PC-3 (cell line): Measurements from ENCODE around the gene TSHZ2. TPM values are rescaled to one million over a fixed set of nuclear protein-coding genes. Genes with fewer than 3 reads are reported as not detected.

Experiments
- ATAC-seq: fragments of 200-7000 bp; cut with Tn5 transposase; 2 replicates; pipeline ENCODE4 v1.9.1; 2020; ENCODE audit warnings: mild to moderate bottlenecking, moderate library complexity
- BruUV-seq: library from RNA; stranded (reverse); fragments of 400-500 nt; replicated peaks from 2 replicates; lab custom pipeline; 2021; lab: Mats Ljungman, UMichigan
- CTCF ChIA-PET: fragments of 300-600 bp; sonication (Branson Sonifier 250); formaldehyde crosslinking; loops from one replicate; lab custom pipeline; 2022; ENCODE audit warnings: antibody characterized with exemption; lab: Charles Lee
- POLR2A ChIA-PET: fragments of 300-600 bp; sonication (Branson Sonifier 250); formaldehyde crosslinking; loops from one replicate; lab custom pipeline; 2022; ENCODE audit warnings: antibody characterized with exemption; ENCODE audit not compliant: unreplicated experiment; lab: Charles Lee
- DNase-seq: peaks from one replicate; pipeline ENCODE4 v3.0.0-alpha.2; 2015
- H2AFZ ChIP-seq: fragments of 300-600 bp; sonication (generic); 2 replicates; pipeline ENCODE4 v1.6.0; 2016; ENCODE audit warnings: antibody characterized with exemption, low read length
- H3F3A ChIP-seq: fragments of 300-600 bp; sonication (generic); one replicate; pipeline ENCODE4 v1.6.0; 2017; ENCODE audit warnings: antibody characterized with exemption, low read length, control low read depth, mild to moderate bottlenecking; ENCODE audit not compliant: unreplicated experiment
- H3K27ac ChIP-seq: fragments of 300-600 bp; sonication (generic); 2 replicates; pipeline ENCODE4 v1.5.1; 2016; ENCODE audit warnings: mild to moderate bottlenecking, low read length
- H3K27me3 ChIP-seq: fragments of 300-600 bp; sonication (generic); 2 replicates; pipeline ENCODE4 v1.6.1; 2016; ENCODE audit warnings: low read length, mixed read lengths
- H3K36me3 ChIP-seq: fragments of 300-600 bp; sonication (generic); 2 replicates; pipeline ENCODE4 v1.6.1; 2016; ENCODE audit warnings: low read depth, mixed run types, low read length, mixed read lengths
- H3K4me1 ChIP-seq: fragments of 300-600 bp; sonication (generic); 2 replicates; pipeline ENCODE4 v1.5.1; 2016; ENCODE audit warnings: low read length; ENCODE audit not compliant: insufficient read depth
- H3K4me2 ChIP-seq: fragments of 300-600 bp; sonication (generic); 2 replicates; pipeline ENCODE4 v1.6.0; 2016; ENCODE audit warnings: low read length
- H3K4me3 ChIP-seq: fragments of 300-600 bp; sonication (generic); 2 replicates; pipeline ENCODE4 v1.5.1; 2016; ENCODE audit warnings: mild to moderate bottlenecking, low read length, mixed read lengths
- H3K79me2 ChIP-seq: fragments of 300-600 bp; sonication (generic); 2 replicates; pipeline ENCODE4 v1.6.1; 2017; ENCODE audit warnings: low read length, mixed read lengths
- H3K9ac ChIP-seq: fragments of 300-600 bp; sonication (generic); 2 replicates; pipeline ENCODE4 v1.6.0; 2016; ENCODE audit warnings: mild to moderate bottlenecking, low read length
- H3K9me2 ChIP-seq: fragments of 300-600 bp; sonication (generic); replicated peaks from 2 replicates; pipeline ENCODE4 v1.6.1; 2016; ENCODE audit warnings: mixed run types, low read length, mixed read lengths
- H3K9me3 ChIP-seq: fragments of 300-600 bp; sonication (generic); 2 replicates; pipeline ENCODE4 v1.6.1; 2016; ENCODE audit warnings: low read length, mixed read lengths
- H4K20me1 ChIP-seq: fragments of 300-600 bp; sonication (generic); 2 replicates; pipeline ENCODE4 v1.6.1; 2016; ENCODE audit warnings: low read length, mixed read lengths
- EZH2 ChIP-seq: fragments of 300-600 bp; sonication (generic); IDR thresholded peaks from one replicate; pipeline ENCODE4 v1.6.1; 2017; ENCODE audit warnings: antibody characterized with exemption, mild to moderate bottlenecking, low read length; ENCODE audit not compliant: unreplicated experiment
- EZH2phosphoT487 ChIP-seq: fragments of 300-600 bp; sonication (generic); IDR thresholded peaks from 2 replicates; pipeline ENCODE4 v1.6.1; 2018; ENCODE audit warnings: mild to moderate bottlenecking, antibody characterized with exemption, low read length, borderline replicate concordance
- intact Hi-C: fragments of 100-400 bp; cut with micrococcal nuclease; formaldehyde crosslinking; loops from 2 replicates; pipeline ENCODE4 v1.9.0; 2023
- total RNA-seq: library from RNA; depleted of rRNA; stranded (reverse); fragments of >200 nt; gene quantifications from 2 replicates; pipeline ENCODE4 v1.2.3, GENCODE V29; 2014
- TF ChIP-seq, protein P1 (sequence below): fragments of 300-600 bp; sonication (generic); conservative IDR thresholded peaks from 2 replicates; pipeline ENCODE4 v1.5.1; 2017; ENCODE audit warnings: antibody characterized with exemption, low read depth, mild to moderate bottlenecking, low read length

The TSHZ2 gene
- total RNA-seq, 1 experiment from 2014 or later = not detected

DNA sequence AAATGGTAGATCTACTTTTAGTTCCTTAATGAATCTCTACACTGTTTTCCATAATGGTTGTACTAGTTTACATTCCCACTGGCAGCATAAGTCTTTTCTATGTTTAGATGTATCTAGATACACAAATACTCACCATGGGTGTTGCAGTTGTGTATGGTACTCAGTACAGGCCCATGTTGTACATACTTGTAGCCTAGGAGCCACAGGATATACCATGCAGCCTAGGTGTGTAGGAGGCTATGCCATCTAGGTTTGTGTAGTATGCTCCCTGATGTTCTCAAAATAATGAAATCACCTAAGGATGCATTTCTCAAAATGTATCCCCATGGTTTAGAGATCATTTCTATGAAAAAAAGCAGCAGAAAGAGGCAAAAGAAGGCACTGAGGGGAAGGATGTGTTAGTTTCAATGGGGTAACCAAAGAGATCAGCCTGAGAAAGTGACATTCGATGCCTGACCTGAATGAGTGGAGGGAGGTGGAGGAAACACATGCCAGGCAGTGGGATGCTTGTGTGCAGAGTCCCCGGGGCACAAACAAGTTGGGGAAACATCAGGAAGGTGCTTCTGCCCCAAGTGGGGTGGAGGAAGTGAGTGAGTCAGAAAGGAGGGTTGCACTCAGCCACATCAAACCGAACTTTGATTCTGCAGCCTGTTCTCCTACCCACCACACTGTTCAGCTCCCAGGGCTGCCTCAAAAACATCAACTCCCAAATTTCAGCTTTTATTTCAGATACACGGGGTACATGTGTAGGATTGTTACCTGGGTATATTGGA, 430.3 kb downstream of the TSHZ2 start:
- Histone ChIP-seq H3K27me3 (peaks cover 45% of the 10 kb centered on the region), H3K27ac (no peak overlapping the region), H3K9me2 (no peaks in the 10 kb centered on the region), H3K79me2 (no peaks in the 10 kb centered on the region), H3K36me3 (no peaks in the 10 kb centered on the region), H3K4me2 (no peak overlapping the region), H3K9ac (no peak overlapping the region), H3K4me3 (no peak overlapping the region), H3K9me3 (no peaks in the 10 kb centered on the region), H3F3A (no peaks in the 10 kb centered on the region), H2AFZ (no peak overlapping the region), H4K20me1 (no peaks in the 10 kb centered on the region), H3K4me1 (no peaks in the 10 kb centered on the region)
- intact Hi-C loops = no loop called here
- DNase-seq (no peak), ATAC-seq (no peak)
- POLR2A ChIA-PET = no interaction called here
- TF ChIP-seq, protein P1, sequence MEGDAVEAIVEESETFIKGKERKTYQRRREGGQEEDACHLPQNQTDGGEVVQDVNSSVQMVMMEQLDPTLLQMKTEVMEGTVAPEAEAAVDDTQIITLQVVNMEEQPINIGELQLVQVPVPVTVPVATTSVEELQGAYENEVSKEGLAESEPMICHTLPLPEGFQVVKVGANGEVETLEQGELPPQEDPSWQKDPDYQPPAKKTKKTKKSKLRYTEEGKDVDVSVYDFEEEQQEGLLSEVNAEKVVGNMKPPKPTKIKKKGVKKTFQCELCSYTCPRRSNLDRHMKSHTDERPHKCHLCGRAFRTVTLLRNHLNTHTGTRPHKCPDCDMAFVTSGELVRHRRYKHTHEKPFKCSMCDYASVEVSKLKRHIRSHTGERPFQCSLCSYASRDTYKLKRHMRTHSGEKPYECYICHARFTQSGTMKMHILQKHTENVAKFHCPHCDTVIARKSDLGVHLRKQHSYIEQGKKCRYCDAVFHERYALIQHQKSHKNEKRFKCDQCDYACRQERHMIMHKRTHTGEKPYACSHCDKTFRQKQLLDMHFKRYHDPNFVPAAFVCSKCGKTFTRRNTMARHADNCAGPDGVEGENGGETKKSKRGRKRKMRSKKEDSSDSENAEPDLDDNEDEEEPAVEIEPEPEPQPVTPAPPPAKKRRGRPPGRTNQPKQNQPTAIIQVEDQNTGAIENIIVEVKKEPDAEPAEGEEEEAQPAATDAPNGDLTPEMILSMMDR = no peak
- TF ChIP-seq EZH2phosphoT487 (no peak), EZH2 (no peak)
- CTCF ChIA-PET = no interaction called here
- no TSS peak for BruUV-seq

- ATAC-seq (no peak), DNase-seq (no peak)
- H3K9ac ChIP-seq = no peak overlapping the region
- no peaks in the 10 kb centered on the region for H4K20me1 ChIP-seq
- H3K79me2 ChIP-seq = no peaks in the 10 kb centered on the region
- no TSS peak for BruUV-seq
- no peak overlapping the region for H3K27ac ChIP-seq
- H3K9me3 ChIP-seq = no peaks in the 10 kb centered on the region
- CTCF ChIA-PET = no interaction called here
- intact Hi-C loops = no loop called here
- H3K4me1 ChIP-seq = no peaks in the 10 kb centered on the region
- POLR2A ChIA-PET = no interaction called here
- no peaks in the 10 kb centered on the region for H3K9me2 ChIP-seq
- H3K4me3 ChIP-seq = no peak overlapping the region
- no peak overlapping the region for H2AFZ ChIP-seq
- no peak overlapping the region for H3K4me2 ChIP-seq
- H3K27me3 ChIP-seq = peaks cover 48% of the 10 kb centered on the region
- no peaks in the 10 kb centered on the region for H3F3A ChIP-seq
- H3K36me3 ChIP-seq = no peaks in the 10 kb centered on the region
- TF ChIP-seq EZH2 = no peak
- no peak for TF ChIP-seq EZH2phosphoT487
- TF ChIP-seq, protein P1 = no peak
Observed at GRCh38 chr20:53403029-53403428, 430.9 kb downstream of the TSHZ2 start.

- Histone ChIP-seq H3K79me2 (no peaks in the 10 kb centered on the region), H3K4me1 (no peaks in the 10 kb centered on the region), H3K4me3 (no peak overlapping the region), H3K4me2 (no peak overlapping the region), H2AFZ (no peak overlapping the region), H3K27ac (no peak overlapping the region), H3K36me3 (no peaks in the 10 kb centered on the region), H3K27me3 (peaks cover 48% of the 10 kb centered on the region), H3F3A (no peaks in the 10 kb centered on the region), H3K9me2 (no peaks in the 10 kb centered on the region), H4K20me1 (no peaks in the 10 kb centered on the region), H3K9me3 (no peaks in the 10 kb centered on the region), H3K9ac (no peak overlapping the region)
- TF ChIP-seq EZH2phosphoT487 = no peak
- TF ChIP-seq EZH2 = no peak
- TF ChIP-seq, protein P1 = no peak
- ATAC-seq (no peak), DNase-seq (no peak)
- ChIA-PET CTCF (no interaction called here), POLR2A (no interaction called here)
- intact Hi-C loops = no loop called here
- BruUV-seq = no TSS peak
Observed at GRCh38 chr20:53405139-53405538, 433.0 kb downstream of the TSHZ2 start.
